ENCODE measurements around the gene TSC22D2. TPM values are rescaled to one million over a fixed set of nuclear protein-coding genes. Genes with fewer than 3 reads are reported as not detected.

The TSC22D2 gene
- total RNA-seq, 1 experiment from 2014 or later: 20.0 TPM

DNA sequence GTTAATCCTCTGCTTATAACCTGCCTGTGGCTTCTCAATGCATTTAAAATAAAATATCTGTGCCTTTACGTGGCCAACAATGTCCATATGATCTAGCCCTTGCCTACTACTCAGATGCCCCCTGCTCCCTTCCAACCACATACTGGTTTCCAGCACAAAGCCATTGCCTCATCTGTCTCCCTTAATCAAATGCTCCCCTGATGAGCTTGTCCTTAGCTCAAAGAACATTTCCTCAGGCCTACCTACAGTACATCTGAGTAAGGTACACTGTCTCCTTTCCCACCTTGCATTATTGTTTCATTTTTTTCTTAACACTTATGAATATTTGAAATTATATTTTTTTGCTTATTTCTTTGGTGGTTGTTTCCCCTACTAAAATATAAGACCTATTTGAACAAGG, 5.9 kb upstream of the TSC22D2 start (continued):
- no peak for TF ChIP-seq POLR2AphosphoS5 (IDR thresholded peaks at IDR 0.05; ENCODE audit: low read depth, low read length)

DNA sequence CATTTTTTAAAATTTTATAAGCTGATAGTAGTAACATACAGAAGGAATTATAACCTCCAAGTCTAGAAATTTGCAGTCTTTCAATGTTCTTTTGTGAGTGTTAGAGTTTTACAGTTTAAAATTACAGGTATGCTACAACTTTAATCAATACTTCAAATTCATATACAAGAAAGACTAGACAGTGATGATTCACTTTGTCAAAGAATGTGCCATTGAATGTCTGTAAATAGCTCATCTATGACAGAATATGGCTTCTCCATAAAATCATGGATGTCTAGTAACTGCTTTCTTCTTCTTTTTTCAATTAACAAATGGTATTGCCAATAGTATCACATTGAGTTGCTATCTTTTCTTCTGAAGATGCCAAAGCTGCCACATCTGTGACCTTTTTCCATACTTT, 4.1 kb upstream of the TSC22D2 start:
- Histone ChIP-seq H3K4me1 (ENCODE audit: control insufficient read depth in 1 of 2, insufficient read depth in 2 of 2, low read length in 2 of 2) (peaks cover 0 to 14% of the 10 kb centered on the region in 2 experiments; a peak in 2 of 4 replicates), H3K27ac (ENCODE audit: low read depth, low read length) (no peak overlapping the region), H2AFZ (ENCODE audit: low read depth, low read length, poor library complexity, severe bottlenecking) (no peak overlapping the region), H3K4me2 (ENCODE audit: low read length) (no peak overlapping the region), H3K9me2 (ENCODE audit: insufficient read depth) (no peaks in the 10 kb centered on the region), H3K79me2 (ENCODE audit: insufficient read depth, low read length) (peaks cover 3% of the 10 kb centered on the region; the same call in 1 of the 2 replicates), H4K20me1 (ENCODE audit: insufficient read depth) (no peaks in the 10 kb centered on the region), H3K9me3 (ENCODE audit: control insufficient read depth in 1 of 2, insufficient read depth in 1 of 2, low read depth in 1 of 2, low read length in 2 of 2) (no peaks in the 10 kb centered on the region), H3K9ac (ENCODE audit: low read length) (no peak overlapping the region), H3K27me3 (ENCODE audit: insufficient read depth, low read length) (no peaks in the 10 kb centered on the region), H3K4me3 (replicated peaks in 1 of 2; ENCODE audit: low read depth in 1 of 2, low read length in 2 of 2) (no peak overlapping the region), H3K36me3 (ENCODE audit: control insufficient read depth in 1 of 2, insufficient read depth in 2 of 2, low read length in 2 of 2) (no peaks in the 10 kb centered on the region)
- intact Hi-C loops (cut with micrococcal nuclease): no loop called here
- no peak for DNase-seq (ENCODE audit: low read depth, low spot score)
- ChIA-PET RAD21 (ENCODE audit: low non-redundant PET in 1 of 2, low total read pairs in 2 of 2, uncharacterized antibody in 2 of 2, unreplicated experiment in 2 of 2) (no interaction called here), CTCF (interaction anchor here (1.2 to 1.9 kb wide), 2 partner anchors 91 to 165 kb away, joined by 4 read pairs; no protein-coding TSS in a partner anchor), POLR2A (no interaction called here)
- no peak for ATAC-seq
- TF ChIP-seq, protein P1, sequence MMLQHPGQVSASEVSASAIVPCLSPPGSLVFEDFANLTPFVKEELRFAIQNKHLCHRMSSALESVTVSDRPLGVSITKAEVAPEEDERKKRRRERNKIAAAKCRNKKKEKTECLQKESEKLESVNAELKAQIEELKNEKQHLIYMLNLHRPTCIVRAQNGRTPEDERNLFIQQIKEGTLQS (IDR thresholded peaks at IDR 0.05): no peak
- TF ChIP-seq FOSL1 (IDR thresholded peaks at IDR 0.05; ENCODE audit: low read depth): no peak
- no peak for TF ChIP-seq TCF7L2 (IDR thresholded peaks at IDR 0.05; ENCODE audit: borderline replicate concordance, extremely low read depth, insufficient read depth, insufficient read length)
- no peak for TF ChIP-seq SRF (IDR thresholded peaks at IDR 0.05; ENCODE audit: low read depth)
- no peak for TF ChIP-seq CEBPB (IDR thresholded peaks at IDR 0.05; ENCODE audit: low read depth)
- no peak for TF ChIP-seq SP1 (IDR thresholded peaks at IDR 0.05; ENCODE audit: low read depth)
- BruUV-seq (replicated peaks): no TSS peak

Data from HCT116 (cell line).